MCF 10A (cell line): ENCODE data around the gene CHRND. TPM values are rescaled to one million over a fixed set of nuclear protein-coding genes. Genes with fewer than 3 reads are reported as not detected.
A peak's percentile ranks its signal among the peaks of the same experiment; 100 is the strongest.

Source experiments
- BruUV-seq: library from RNA; stranded (reverse); fragments of 400-500 nt; replicated peaks from 2 replicates; lab custom pipeline; 2021; lab: Mats Ljungman, UMichigan
- CTCF ChIA-PET: fragments of 300-600 bp; sonication (Branson Sonifier 250); formaldehyde crosslinking; extraction: SDS; loops from one replicate; lab custom pipeline; 2021; ENCODE audit warnings: antibody characterized with exemption, inconsistent platforms; lab: Yijun Ruan, JAX
- POLR2A ChIA-PET: fragments of 300-600, 350-650 bp; sonication (Branson Sonifier 250); formaldehyde crosslinking; extraction: SDS; loops from one replicate; lab custom pipeline; 2020; ENCODE audit warnings: antibody characterized with exemption, inconsistent platforms; lab: Yijun Ruan, JAX
- DNase-seq: peaks from one replicate; pipeline ENCODE4 v3.0.0-alpha.2; 2018; ENCODE audit not compliant: unreplicated experiment
- H3K27ac Mint-ChIP-seq: one replicate; pipeline ENCODE4 v1.8.0; 2022; ENCODE audit warnings: mild to moderate bottlenecking, low read depth, mixed read lengths; ENCODE audit not compliant: unreplicated experiment
- H3K27me3 Mint-ChIP-seq: one replicate; pipeline ENCODE4 v1.8.0; 2022; ENCODE audit warnings: mixed read lengths; ENCODE audit not compliant: insufficient read depth, unreplicated experiment
- H3K36me3 Mint-ChIP-seq: one replicate; pipeline ENCODE4 v1.8.0; 2022; ENCODE audit warnings: mild to moderate bottlenecking, moderate library complexity, mixed read lengths; ENCODE audit not compliant: insufficient read depth, unreplicated experiment
- H3K4me1 Mint-ChIP-seq: one replicate; pipeline ENCODE4 v1.8.0; 2022; ENCODE audit warnings: mixed read lengths; ENCODE audit not compliant: insufficient read depth, unreplicated experiment
- H3K4me3 Mint-ChIP-seq: one replicate; pipeline ENCODE4 v1.8.0; 2022; ENCODE audit warnings: mild to moderate bottlenecking, moderate library complexity, mixed read lengths; ENCODE audit not compliant: unreplicated experiment
- H3K9me3 Mint-ChIP-seq: one replicate; pipeline ENCODE4 v1.8.0; 2022; ENCODE audit warnings: mixed read lengths; ENCODE audit not compliant: unreplicated experiment
- CTCF ChIP-seq: fragments of 200-600 bp; IDR thresholded peaks from one replicate; pipeline ENCODE4 v1.8.0; 2022; ENCODE audit warnings: antibody characterized with exemption, mild to moderate bottlenecking; ENCODE audit not compliant: unreplicated experiment
- intact Hi-C: fragments of 100-400 bp; cut with micrococcal nuclease; formaldehyde crosslinking; loops from 2 replicates; pipeline ENCODE4 v1.14.1; 2022
- total RNA-seq: library from RNA; stranded (reverse); gene quantifications from 2 replicates; pipeline ENCODE4 v1.2.3, GENCODE V29; 2022

CHRND gene
- total RNA-seq, 1 experiment from 2014 or later: not detected

GRCh38 chr2:232523682-232524597, 2.0 kb upstream of the CHRND start:
- Mint-ChIP-seq H3K9me3 (no peaks in the 10 kb centered on the region), H3K27ac (no peak overlapping the region), H3K27me3 (peaks cover 11% of the 10 kb centered on the region), H3K4me1 (peaks cover 2% of the 10 kb centered on the region), H3K36me3 (no peaks in the 10 kb centered on the region), H3K4me3 (no peak overlapping the region)
- BruUV-seq: no TSS peak
- intact Hi-C loops: no loop called here
- no peak for DNase-seq
- ChIA-PET POLR2A (no interaction called here), CTCF (interaction anchor here (0.5 to 2.5 kb wide), 6 partner anchors 11 to 673 kb away, joined by 3 to 17 read pairs (median 4); no protein-coding TSS in a partner anchor)
- peak; percentile 16 for TF ChIP-seq CTCF

- TF ChIP-seq CTCF: no peak
- Mint-ChIP-seq H3K4me3 (no peak overlapping the region), H3K27me3 (peaks cover 11% of the 10 kb centered on the region), H3K27ac (no peak overlapping the region), H3K36me3 (no peaks in the 10 kb centered on the region), H3K4me1 (peaks cover 5% of the 10 kb centered on the region), H3K9me3 (no peaks in the 10 kb centered on the region)
- DNase-seq: no peak
- POLR2A ChIA-PET: no interaction called here
- BruUV-seq: no TSS peak
- CTCF ChIA-PET: interaction anchor here (0.5 kb wide), 1 partner anchor 95 kb away, joined by 4 read pairs; no protein-coding TSS in a partner anchor
- intact Hi-C loops: no loop called here
Measured at GRCh38 chr2:232524771-232525170, 1.2 kb upstream of the CHRND start.

GRCh38 chr2:232525199-232525598, 761 bp upstream of the CHRND start:
- Mint-ChIP-seq H3K27ac (no peak overlapping the region), H3K27me3 (peaks cover 11% of the 10 kb centered on the region), H3K4me3 (no peak overlapping the region), H3K36me3 (no peaks in the 10 kb centered on the region), H3K9me3 (no peaks in the 10 kb centered on the region), H3K4me1 (peaks cover 5% of the 10 kb centered on the region)
- no TSS peak for BruUV-seq
- intact Hi-C loops: no loop called here
- TF ChIP-seq CTCF: no peak
- ChIA-PET CTCF (no interaction called here), POLR2A (no interaction called here)
- DNase-seq: no peak

GRCh38 chr2:232526372-232526941, 497 bp downstream of the CHRND start:
- no peaks in the 10 kb centered on the region for H3K9me3 Mint-ChIP-seq
- no peaks in the 10 kb centered on the region for H3K36me3 Mint-ChIP-seq
- ChIA-PET POLR2A (no interaction called here), CTCF (interaction anchor here (0.6 kb wide), 1 partner anchor 202 kb away, joined by 3 read pairs; no protein-coding TSS in a partner anchor)
- peaks cover 11% of the 10 kb centered on the region for H3K27me3 Mint-ChIP-seq
- H3K4me3 Mint-ChIP-seq: no peak overlapping the region
- DNase-seq: no peak
- BruUV-seq: no TSS peak
- intact Hi-C loops: no loop called here
- H3K27ac Mint-ChIP-seq: no peak overlapping the region
- H3K4me1 Mint-ChIP-seq: peaks cover 5% of the 10 kb centered on the region
- no peak for TF ChIP-seq CTCF
